ENCODE results near the gene OGFOD3. TPM values are rescaled to one million over a fixed set of nuclear protein-coding genes. Genes with fewer than 3 reads are reported as not detected.

The OGFOD3 gene
- total RNA-seq, 4 donors from 2014 or later, result 13.0 to 33.5 (median 20.0) TPM

DNA sequence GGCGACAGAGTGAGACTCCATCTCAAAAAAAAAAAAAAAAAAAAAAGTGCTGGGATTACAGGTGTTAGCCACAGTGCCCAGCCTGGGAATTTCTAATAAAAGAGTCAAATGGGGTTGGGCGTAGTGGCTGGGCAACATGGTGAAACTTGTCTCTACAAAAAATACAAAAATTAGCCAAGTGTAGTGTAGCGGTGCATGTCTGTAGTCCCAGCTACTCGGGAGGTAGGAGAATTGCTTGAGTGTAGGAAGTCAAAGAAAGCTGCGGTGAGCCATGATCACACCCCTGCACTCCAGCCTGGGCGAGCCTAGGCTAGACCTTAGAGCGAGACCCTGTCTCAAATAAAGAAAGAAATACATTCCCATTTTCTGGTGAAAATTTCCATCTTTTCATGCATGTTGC is 49.2 kb downstream of the OGFOD3 start:
- Histone ChIP-seq H3K4me1 (peaks cover 20% of the 10 kb centered on the region), H3K4me3 (no peak overlapping the region), H3K27ac (no peak overlapping the region), H3K36me3 (no peaks in the 10 kb centered on the region), H3K9me3 (no peaks in the 10 kb centered on the region), H3K27me3 (peaks cover 55% of the 10 kb centered on the region)
- no peak for DNase-seq (ENCODE audit: low spot score in 2 of 2)
- WGBS, result 74% methylated on average over 7 of the region's 7 CpGs
- TF ChIP-seq POLR2AphosphoS5 (IDR thresholded peaks at IDR 0.05) (no peak), POLR2A (IDR thresholded peaks at IDR 0.05) (no peak), EP300 (IDR thresholded peaks at IDR 0.05) (no peak)
- TF ChIP-seq, protein P1, sequence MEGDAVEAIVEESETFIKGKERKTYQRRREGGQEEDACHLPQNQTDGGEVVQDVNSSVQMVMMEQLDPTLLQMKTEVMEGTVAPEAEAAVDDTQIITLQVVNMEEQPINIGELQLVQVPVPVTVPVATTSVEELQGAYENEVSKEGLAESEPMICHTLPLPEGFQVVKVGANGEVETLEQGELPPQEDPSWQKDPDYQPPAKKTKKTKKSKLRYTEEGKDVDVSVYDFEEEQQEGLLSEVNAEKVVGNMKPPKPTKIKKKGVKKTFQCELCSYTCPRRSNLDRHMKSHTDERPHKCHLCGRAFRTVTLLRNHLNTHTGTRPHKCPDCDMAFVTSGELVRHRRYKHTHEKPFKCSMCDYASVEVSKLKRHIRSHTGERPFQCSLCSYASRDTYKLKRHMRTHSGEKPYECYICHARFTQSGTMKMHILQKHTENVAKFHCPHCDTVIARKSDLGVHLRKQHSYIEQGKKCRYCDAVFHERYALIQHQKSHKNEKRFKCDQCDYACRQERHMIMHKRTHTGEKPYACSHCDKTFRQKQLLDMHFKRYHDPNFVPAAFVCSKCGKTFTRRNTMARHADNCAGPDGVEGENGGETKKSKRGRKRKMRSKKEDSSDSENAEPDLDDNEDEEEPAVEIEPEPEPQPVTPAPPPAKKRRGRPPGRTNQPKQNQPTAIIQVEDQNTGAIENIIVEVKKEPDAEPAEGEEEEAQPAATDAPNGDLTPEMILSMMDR (IDR thresholded peaks at IDR 0.05), result no peak

DNA sequence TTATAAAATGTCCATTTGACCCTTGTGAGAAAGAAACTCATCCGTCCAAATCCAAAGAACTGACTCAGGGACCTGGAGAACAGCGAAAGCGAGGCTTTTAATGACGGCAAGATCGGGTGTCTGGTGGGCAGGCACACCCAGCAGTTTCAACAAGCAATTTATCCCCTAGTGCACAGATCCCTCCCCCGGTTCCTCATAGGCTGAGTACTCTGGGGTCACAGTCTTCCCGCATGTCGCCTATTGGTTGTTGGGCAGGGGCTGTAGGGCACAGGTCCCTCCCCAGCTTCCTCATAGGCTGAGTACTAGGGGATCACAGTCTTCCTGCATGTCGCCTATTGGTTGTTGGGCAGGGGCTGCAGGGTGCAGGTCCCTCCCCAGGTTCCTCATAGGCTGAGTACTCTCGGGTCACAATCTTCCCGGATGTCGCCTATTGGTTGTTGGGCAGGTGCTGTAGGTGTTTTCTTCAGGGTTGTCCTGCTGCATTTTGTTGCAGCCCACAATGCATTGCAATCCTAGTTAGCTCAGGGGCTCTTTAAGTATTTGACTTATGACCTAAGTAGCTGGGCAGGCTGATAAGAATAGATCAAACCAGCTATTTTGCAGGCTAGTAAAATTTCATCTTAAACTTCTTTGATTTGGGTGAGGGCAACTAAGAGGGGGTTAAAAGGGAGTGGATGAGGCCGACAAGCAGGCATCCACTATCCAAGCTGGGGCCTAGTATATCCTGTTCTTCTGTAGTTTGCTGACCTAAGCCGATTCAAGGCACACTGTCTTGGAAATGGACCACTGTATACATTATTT is 50.5 kb downstream of the OGFOD3 start:
- Histone ChIP-seq H3K27me3 (peaks cover 45% of the 10 kb centered on the region), H3K4me3 (no peak overlapping the region), H3K36me3 (no peaks in the 10 kb centered on the region), H3K9me3 (no peaks in the 10 kb centered on the region), H3K4me1 (peaks cover 20% of the 10 kb centered on the region), H3K27ac (no peak overlapping the region)
- no peak for TF ChIP-seq POLR2A (IDR thresholded peaks at IDR 0.05)
- no peak for TF ChIP-seq EP300 (IDR thresholded peaks at IDR 0.05)
- TF ChIP-seq, protein P1 (IDR thresholded peaks at IDR 0.05), result no peak
- TF ChIP-seq POLR2AphosphoS5 (IDR thresholded peaks at IDR 0.05), result no peak
- WGBS, result 91% methylated on average over 14 of the region's 14 CpGs
- DNase-seq (ENCODE audit: low spot score in 2 of 2), result no peak

DNA sequence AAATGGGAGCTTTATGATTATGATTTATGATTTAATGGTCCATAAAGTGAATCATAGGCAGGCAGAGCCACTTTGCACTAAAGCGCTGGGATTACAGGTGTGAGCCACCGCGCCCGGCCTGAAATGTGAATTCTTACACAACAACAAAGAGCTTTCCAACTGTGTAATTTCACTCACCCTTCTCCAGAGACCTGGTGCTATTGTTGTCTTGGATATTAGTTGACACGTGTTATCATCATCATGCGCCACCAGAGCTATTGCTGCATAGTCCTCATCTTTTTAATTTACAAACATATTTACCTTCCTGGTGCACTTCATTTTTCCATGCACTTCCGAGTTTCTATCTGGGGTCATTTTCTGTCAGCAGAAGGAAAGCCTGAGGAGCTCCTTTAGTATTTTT is 51.6 kb downstream of the OGFOD3 start:
- WGBS, result 79% methylated on average over 7 of the region's 7 CpGs
- no peaks in the 10 kb centered on the region for H3K9me3 ChIP-seq
- H3K36me3 ChIP-seq, result no peaks in the 10 kb centered on the region
- no peak for DNase-seq (ENCODE audit: low spot score in 2 of 2)
- TF ChIP-seq EP300 (IDR thresholded peaks at IDR 0.05), result no peak
- TF ChIP-seq POLR2A (IDR thresholded peaks at IDR 0.05), result no peak
- TF ChIP-seq, protein P1 (IDR thresholded peaks at IDR 0.05), result no peak
- no peak for TF ChIP-seq POLR2AphosphoS5 (IDR thresholded peaks at IDR 0.05)
- H3K4me3 ChIP-seq, result no peak overlapping the region
- H3K27me3 ChIP-seq, result peaks cover 33% of the 10 kb centered on the region
- peaks cover 16% of the 10 kb centered on the region for H3K4me1 ChIP-seq
- no peak overlapping the region for H3K27ac ChIP-seq

DNA sequence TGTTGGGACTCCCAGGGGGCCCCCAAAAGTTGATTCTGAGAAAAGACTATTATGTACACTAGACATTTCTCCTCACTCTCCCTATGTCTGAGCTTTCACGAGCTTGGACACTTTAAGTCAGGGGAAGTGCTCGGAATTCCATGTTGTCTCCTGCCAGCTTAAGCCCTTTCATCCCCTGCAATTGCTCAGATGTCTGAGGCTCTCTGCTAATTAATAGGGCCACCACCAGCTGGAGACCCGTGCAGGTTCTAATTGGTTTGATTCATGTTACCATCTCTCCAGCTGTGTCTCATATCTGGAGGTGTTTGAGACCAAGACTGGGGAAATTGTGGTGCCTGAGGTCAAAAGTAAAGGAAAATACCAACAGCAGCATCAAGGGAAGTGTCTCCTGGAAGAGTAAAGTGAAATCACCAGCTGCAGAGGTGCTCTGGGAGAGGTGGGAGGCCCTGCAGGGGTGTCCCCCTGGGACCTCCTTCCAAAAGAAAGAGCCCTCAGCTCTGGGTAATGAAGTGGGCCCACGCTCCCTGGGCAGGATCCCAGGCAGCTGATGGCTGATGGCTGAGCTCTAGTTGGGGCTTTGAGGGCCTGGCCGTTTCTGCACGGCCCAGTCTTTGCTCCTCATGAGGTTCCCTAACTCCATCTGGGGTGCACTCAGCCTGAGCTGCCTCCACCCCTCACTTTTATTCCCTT is 52.6 kb downstream of the OGFOD3 start:
- Histone ChIP-seq H3K27ac (no peak overlapping the region), H3K4me1 (peaks cover 6% of the 10 kb centered on the region), H3K27me3 (peaks cover 23% of the 10 kb centered on the region), H3K36me3 (no peaks in the 10 kb centered on the region), H3K9me3 (no peaks in the 10 kb centered on the region), H3K4me3 (no peak overlapping the region)
- no peak for DNase-seq (ENCODE audit: low spot score in 2 of 2)
- WGBS, result 82% methylated on average over 6 of the region's 6 CpGs
- TF ChIP-seq, protein P1 (IDR thresholded peaks at IDR 0.05), result no peak
- TF ChIP-seq EP300 (IDR thresholded peaks at IDR 0.05), result no peak
- no peak for TF ChIP-seq POLR2A (IDR thresholded peaks at IDR 0.05)
- no peak for TF ChIP-seq POLR2AphosphoS5 (IDR thresholded peaks at IDR 0.05)

Measured in suprapubic skin (tissue), 4 donors.